ENCODE measurements around the gene NOC2L.
"Not testable (repeated sequence)": the region's sequence is repeated elsewhere in the genome, so short reads cannot be mapped to it uniquely, and the experiment has no call there.

NOC2L gene

GRCh38 chr1:958823-959730, at the start of gene NOC2L:
NOC2L (minus strand) TSS chr1:959256; CDS start chr1:959240, 16 bp downstream.
- no peak for FAIRE-seq

GRCh38 chr1:1006305-1007159, 47.5 kb upstream of the NOC2L start:
- no peak for FAIRE-seq

GRCh38 chr1:1005774-1006304, 46.8 kb upstream of the NOC2L start:
- no peak for FAIRE-seq

GRCh38 chr1:1004780-1005697, 46.0 kb upstream of the NOC2L start:
- FAIRE-seq: no peak

- no peak for FAIRE-seq
Measured at GRCh38 chr1:1004420-1004779, 45.3 kb upstream of the NOC2L start.

DNA sequence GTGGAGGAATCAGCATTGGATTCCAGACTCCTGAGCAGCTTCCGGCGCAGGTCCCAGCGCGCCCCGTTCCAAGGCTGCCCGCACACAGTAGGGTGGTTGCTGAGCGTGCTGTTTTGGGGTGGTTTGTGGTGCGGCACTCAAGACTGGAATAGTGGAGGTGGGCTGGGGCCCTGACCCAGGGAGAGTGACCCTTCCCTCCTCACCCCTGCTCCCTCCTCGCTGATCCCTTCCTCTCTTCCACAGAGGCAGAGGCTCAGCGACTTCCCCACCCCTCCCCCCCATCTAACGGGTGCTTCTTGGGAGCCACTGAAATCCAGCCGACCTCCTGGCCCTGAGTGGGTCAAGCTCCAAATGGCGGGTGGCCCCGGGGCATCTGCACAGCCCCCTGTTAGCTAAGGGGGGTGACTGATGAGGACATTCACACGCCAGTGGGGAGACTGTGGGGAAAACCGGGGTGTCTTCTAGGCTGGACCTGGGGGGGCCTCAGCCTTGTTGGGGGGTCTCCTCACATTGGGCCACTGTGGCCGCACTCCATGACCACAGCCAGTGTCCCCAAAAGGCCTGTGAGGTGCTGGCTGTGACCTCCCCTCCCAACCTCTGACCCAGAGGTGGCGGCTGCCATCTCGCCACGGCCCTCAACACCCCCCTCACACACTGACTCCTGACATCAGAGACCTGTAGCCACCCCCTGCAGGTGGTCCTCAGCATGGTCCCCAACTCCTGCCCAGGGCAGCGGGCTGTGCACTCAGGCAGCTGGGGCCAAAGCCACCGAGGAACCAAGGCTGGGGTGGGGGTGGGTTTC, 44.8 kb upstream of the NOC2L start:
- no peak for FAIRE-seq

DNA sequence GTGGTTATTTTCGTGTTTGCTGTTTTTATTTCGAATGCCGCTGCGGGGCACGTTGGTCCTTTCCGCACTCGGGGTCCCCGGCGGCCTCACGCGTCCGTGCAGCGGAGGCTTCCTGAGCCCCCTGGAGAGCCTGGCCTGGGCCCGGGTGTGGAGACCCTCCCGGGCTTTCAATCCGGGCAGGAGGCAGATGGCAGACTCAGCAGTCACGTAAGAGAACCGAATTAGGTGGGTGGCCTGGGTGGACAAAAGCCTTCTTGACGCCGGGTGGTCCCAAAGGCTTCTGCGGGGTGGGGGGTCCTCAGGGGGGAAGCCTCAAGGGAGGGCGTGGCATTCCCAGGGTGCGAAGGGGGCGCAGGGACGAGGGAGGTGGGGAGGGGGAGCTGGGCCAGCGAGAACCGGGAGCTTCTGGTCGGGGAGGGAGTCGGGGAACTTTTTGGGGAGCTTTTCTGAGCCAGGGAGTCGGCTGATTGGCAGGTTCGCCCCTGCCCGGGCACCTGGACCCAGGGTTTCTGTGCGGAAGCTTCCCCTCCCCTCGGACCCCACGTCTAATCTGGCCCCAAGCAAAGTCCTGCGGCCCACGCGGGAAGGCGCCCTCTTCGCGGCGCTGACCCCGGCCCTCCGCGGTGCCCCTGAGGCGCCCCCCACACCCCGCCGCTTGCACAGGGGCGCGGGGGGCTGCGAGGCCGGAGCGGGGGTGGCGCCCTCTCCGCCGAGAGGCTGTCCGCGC, 42.2 kb upstream of the NOC2L start:
- no peak for FAIRE-seq

GRCh38 chr1:1000357-1001056, 41.5 kb upstream of the NOC2L start:
- peak; percentile 81 for FAIRE-seq

GRCh38 chr1:999725-1000356, 40.8 kb upstream of the NOC2L start, which contains the start of gene HES4:
HES4 (minus strand) TSS chr1:1000097; CDS start chr1:999973, 124 bp downstream.
- FAIRE-seq: no peak

DNA sequence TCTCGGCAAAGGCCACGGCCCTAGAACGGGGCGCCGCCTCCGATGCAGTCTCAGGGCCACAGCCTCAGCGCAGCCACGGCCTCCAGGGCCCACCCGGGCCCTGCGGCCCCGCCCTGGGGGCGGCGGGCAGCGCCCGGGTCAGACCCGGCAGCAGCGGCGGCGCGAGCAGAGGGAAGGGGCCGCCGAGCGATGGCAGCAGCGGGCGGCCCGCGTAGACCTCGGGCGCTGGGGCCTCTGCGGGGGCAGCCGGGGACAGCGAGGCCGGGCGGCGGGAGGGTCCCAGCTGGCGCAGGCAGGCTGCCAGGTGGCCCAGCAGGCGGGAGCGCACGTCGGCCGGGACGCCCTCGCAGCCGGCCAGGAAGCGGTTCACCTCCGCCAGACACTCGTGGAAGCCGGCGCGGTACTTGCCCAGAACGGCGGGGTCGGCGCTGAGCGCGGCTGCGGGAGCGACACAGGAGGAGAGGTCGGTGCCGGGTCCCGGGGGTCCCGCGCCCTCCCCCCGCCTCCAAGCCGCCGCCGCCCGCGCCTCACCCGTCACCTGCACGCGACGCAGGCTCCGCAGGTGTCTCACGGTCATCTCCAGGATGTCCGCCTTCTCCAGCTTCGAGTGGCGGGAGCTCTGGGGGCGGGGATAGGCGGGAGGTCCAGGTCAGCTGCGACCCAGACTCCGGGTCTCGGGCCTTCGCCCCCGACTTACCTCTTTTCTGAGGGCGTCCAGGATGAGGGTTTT, 40.1 kb upstream of the NOC2L start:
- FAIRE-seq: no peak

DNA sequence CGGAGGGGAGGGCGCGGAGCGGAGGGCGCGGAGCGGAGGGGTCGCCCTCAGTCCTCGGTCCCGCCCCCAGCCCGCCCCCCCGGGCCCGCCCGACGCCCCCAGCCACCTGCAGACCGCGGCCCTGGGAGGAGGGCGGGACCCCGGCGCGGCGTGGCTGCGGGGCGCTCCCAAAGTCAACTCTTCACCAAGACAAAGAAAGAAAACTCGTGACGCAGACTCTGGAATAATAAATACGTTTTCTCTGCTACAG, 39.6 kb upstream of the NOC2L start:
- FAIRE-seq: no peak

GRCh38 chr1:997993-998744, 39.1 kb upstream of the NOC2L start:
- FAIRE-seq: no peak

DNA sequence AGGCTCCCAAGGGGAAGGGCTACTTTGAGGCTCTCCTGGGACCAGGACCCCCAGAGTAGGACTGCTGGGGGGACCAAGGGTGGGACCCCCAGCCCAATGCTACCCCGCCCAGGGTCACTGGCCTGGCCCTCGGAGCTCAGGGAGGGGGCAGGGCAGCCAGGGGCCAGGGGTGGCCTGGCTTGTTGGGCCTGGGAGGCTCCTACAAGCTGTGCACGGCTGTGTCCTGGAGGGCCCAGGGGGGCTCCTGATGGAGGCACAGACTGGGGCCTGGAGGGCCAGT, 38.6 kb upstream of the NOC2L start:
- FAIRE-seq: no peak

- FAIRE-seq: no peak
Measured at GRCh38 chr1:996851-997712, 38.0 kb upstream of the NOC2L start.

- no peak for FAIRE-seq
Measured at GRCh38 chr1:995665-996633, 36.9 kb upstream of the NOC2L start.

- FAIRE-seq: not testable (repeated sequence)
Measured at GRCh38 chr1:994546-994945, 35.5 kb upstream of the NOC2L start.
